Osteocyte (in vitro differentiated cells): ENCODE results near the gene RGS17. TPM values are rescaled to one million over a fixed set of nuclear protein-coding genes. Genes with fewer than 3 reads are reported as not detected.
"Not testable (repeated sequence)": the region's sequence is repeated elsewhere in the genome, so short reads cannot be mapped to it uniquely, and the experiment has no call there.

Experiments used
- DNase-seq: peaks from one replicate; pipeline ENCODE4 v3.0.0; 2021; ENCODE audit warnings: mixed read lengths; ENCODE audit not compliant: unreplicated experiment; ENCODE audit errors: extremely low spot score
- H3K27ac Mint-ChIP-seq: one replicate; pipeline ENCODE4 v1.8.0; 2021; ENCODE audit warnings: mild to moderate bottlenecking, mixed read lengths; ENCODE audit not compliant: unreplicated experiment
- H3K27me3 Mint-ChIP-seq: one replicate; pipeline ENCODE4 v1.8.0; 2021; ENCODE audit warnings: mixed read lengths; ENCODE audit not compliant: unreplicated experiment
- H3K36me3 Mint-ChIP-seq: one replicate; pipeline ENCODE4 v1.8.0; 2021; ENCODE audit warnings: mixed read lengths; ENCODE audit not compliant: unreplicated experiment
- H3K4me1 Mint-ChIP-seq: one replicate; pipeline ENCODE4 v1.8.0; 2021; ENCODE audit warnings: mixed read lengths; ENCODE audit not compliant: unreplicated experiment
- H3K4me3 Mint-ChIP-seq: one replicate; pipeline ENCODE4 v1.8.0; 2021; ENCODE audit warnings: mild to moderate bottlenecking, moderate library complexity, mixed read lengths; ENCODE audit not compliant: unreplicated experiment
- H3K9me3 Mint-ChIP-seq: one replicate; pipeline ENCODE4 v1.8.0; 2021; ENCODE audit warnings: mixed read lengths; ENCODE audit not compliant: unreplicated experiment
- total RNA-seq: library from RNA; stranded (reverse); gene quantifications from 2 replicates; pipeline ENCODE4 v1.2.1, GENCODE V29; 2021
- TF ChIP-seq, protein P1 (sequence below): fragments of 200-600 bp; sonication (generic); IDR thresholded peaks from 2 replicates; pipeline ENCODE4 v1.5.0; 2021; ENCODE audit warnings: antibody characterized with exemption, mild to moderate bottlenecking, moderate library complexity

Gene RGS17
- total RNA-seq, 1 donor from 2014 or later: 2.9 TPM

DNA sequence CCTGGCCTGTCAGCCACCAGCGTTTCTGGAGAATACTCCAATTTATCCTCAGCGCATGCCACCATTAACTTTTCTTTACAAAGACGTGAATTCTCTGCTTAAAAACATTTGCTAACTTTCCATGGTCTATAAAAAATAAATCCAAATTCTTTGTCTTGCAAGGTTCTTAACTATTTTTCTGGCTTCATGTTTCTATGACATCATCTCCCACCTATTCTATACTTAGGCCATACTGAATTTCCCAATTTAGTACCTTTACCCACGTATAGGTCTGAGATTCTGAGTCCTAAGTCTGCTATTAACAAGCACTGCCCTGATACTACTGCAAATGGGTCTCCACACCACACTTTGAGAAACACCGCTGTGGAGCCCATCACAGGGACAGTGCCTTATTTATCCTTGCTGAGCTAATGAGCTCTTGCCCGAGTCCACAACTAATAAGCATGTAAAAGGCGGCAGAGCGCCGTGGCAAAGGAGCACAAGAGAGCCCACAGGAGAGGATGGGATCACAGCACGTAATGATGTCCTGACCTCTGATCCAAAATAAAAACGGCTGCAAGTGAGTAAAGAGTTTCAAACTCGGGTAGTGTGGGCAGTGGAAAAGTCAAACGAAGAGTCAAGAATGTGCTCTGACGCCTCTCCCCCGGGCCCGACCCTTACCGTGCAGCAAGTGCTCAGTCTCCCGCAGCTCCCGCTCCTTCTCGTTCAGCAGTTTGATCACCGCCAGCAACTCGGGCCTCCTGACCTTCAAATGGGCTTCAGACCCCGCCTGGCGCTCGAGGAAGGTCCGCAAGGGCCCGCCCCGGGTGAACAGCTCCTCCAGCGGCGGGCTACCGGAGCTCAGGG, 129.1 kb downstream of the RGS17 start:
- TF ChIP-seq, protein P1, sequence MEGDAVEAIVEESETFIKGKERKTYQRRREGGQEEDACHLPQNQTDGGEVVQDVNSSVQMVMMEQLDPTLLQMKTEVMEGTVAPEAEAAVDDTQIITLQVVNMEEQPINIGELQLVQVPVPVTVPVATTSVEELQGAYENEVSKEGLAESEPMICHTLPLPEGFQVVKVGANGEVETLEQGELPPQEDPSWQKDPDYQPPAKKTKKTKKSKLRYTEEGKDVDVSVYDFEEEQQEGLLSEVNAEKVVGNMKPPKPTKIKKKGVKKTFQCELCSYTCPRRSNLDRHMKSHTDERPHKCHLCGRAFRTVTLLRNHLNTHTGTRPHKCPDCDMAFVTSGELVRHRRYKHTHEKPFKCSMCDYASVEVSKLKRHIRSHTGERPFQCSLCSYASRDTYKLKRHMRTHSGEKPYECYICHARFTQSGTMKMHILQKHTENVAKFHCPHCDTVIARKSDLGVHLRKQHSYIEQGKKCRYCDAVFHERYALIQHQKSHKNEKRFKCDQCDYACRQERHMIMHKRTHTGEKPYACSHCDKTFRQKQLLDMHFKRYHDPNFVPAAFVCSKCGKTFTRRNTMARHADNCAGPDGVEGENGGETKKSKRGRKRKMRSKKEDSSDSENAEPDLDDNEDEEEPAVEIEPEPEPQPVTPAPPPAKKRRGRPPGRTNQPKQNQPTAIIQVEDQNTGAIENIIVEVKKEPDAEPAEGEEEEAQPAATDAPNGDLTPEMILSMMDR: no peak
- peak overlapping the region; percentile 99 for H3K4me3 Mint-ChIP-seq
- no peaks in the 10 kb centered on the region for H3K27me3 Mint-ChIP-seq
- peaks cover 36% of the 10 kb centered on the region for H3K4me1 Mint-ChIP-seq
- peak overlapping the region; percentile 94 for H3K27ac Mint-ChIP-seq
- H3K9me3 Mint-ChIP-seq: no peaks in the 10 kb centered on the region
- DNase-seq: no peak
- H3K36me3 Mint-ChIP-seq: peaks cover 11% of the 10 kb centered on the region

DNA sequence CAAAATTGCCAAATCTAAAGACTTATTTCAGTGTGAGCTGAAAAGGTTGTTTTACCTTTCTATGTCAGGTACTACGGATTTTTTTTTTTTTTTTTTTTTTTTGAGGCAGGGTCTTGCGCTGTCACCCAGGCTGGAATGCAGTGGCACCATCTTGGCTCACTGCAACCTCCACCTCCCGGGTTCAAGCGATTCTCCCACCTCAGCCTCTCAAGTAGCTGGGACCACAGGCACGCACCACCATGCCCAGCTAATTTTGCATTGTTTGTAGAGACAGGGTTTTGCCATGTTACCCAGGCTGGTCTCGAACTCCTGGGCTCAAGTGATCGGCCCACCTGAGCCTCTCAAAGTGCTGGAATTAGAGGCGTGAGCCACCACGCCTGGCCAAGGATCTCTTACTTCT, 130.3 kb downstream of the RGS17 start:
- not testable (repeated sequence) for H3K9me3 Mint-ChIP-seq, H3K27me3 Mint-ChIP-seq, DNase-seq
- Mint-ChIP-seq H3K27ac (peak overlapping the region; percentile 38), H3K4me1 (peaks cover 37% of the 10 kb centered on the region), H3K36me3 (peaks cover 18% of the 10 kb centered on the region), H3K4me3 (peak overlapping the region; percentile 99)

DNA sequence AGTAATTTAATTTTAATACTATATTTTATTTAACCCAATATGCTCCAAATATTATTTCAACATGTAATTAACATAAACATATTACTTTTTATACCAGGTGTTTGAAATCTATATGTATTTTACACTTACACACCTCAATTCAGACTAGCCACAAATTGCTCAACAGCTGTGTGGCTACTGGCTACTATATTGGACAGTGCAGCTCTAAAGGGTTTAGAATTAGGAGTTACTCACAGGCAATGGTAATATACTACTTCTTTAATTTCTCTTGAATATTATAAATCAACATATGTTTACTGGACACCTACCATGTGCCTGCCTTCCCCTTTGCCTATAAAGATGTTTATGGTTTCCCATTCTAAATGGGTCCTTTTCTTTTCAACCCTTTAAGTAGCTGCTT, 130.8 kb downstream of the RGS17 start:
- Mint-ChIP-seq H3K4me1 (peaks cover 37% of the 10 kb centered on the region), H3K27ac (peak overlapping the region; percentile 38), H3K4me3 (peak overlapping the region; percentile 63), H3K27me3 (no peaks in the 10 kb centered on the region), H3K36me3 (peaks cover 18% of the 10 kb centered on the region), H3K9me3 (no peaks in the 10 kb centered on the region)
- DNase-seq: no peak
- TF ChIP-seq, protein P1: no peak

DNA sequence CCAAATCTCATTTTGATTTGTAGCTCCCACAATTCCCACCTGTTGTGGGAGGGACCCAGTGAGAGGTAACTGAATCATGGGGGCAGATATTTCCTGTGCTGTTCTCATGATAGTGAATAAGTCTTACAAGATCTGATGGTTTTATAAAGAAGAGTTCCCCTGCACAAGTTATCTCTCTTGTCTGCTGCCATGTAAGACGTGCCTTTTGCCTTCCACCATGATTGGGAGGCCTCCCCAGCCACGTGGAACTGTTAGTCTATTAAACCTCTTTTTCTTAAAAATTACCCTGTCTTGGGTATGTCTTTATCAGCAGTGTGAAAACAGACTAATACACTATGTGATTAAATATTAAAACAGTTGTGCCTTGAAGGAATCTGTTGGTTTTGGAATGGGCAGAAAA, 131.5 kb downstream of the RGS17 start:
- H3K36me3 Mint-ChIP-seq: peaks cover 18% of the 10 kb centered on the region
- not testable (repeated sequence) for H3K9me3 Mint-ChIP-seq, DNase-seq, H3K4me3 Mint-ChIP-seq, H3K27ac Mint-ChIP-seq, H3K27me3 Mint-ChIP-seq
- peaks cover 37% of the 10 kb centered on the region for H3K4me1 Mint-ChIP-seq

DNA sequence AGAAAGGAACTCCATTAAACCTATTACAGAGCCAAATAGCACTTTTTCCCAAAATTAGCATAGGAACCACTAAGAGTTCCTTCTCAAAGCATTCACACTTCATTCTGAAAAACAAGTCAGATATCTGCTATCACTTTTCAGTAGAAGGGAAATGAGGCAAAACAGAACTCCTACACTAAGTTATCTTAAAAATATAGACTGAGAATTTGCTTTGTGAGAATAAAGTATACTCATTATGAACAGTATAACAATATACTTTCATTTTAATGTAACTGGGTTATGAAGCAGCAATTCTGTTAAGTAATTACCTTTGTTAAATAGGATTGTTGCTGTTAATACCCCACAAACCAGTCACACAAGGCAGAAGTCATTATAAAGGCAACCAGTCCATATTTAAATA, 137.2 kb downstream of the RGS17 start:
- Mint-ChIP-seq H3K27me3 (no peaks in the 10 kb centered on the region), H3K4me3 (no peak overlapping the region), H3K9me3 (no peaks in the 10 kb centered on the region), H3K36me3 (peaks cover 49% of the 10 kb centered on the region), H3K27ac (no peak overlapping the region), H3K4me1 (peaks cover 3% of the 10 kb centered on the region)
- TF ChIP-seq, protein P1: no peak
- no peak for DNase-seq

DNA sequence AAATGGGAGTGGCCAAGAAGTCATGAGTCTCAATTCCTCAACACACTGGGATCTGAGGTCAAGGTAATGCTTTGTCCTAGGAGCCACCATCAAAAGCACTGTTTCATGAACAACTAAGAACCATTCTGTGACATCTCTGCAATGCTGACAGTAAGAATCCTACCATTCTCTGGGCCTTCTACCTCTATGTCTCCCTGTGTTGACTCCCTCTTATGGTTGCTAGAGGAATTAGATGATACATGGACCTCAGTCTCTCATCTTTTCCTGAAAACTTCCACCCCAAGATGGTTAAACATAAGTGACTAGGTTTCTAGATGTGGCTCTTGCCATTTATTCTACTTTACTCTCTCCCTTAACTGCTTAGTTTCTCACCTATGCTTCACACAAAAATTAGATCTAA, 137.7 kb downstream of the RGS17 start:
- DNase-seq: no peak
- Mint-ChIP-seq H3K27ac (no peak overlapping the region), H3K4me3 (no peak overlapping the region), H3K4me1 (peaks cover 1% of the 10 kb centered on the region), H3K9me3 (no peaks in the 10 kb centered on the region), H3K27me3 (no peaks in the 10 kb centered on the region), H3K36me3 (peaks cover 47% of the 10 kb centered on the region)
- TF ChIP-seq, protein P1: peak; percentile 13
